Endometrium (tissue), 2 donors: ENCODE results near the gene C8G.

Experiments used
- FAIRE-seq: peaks from 2 replicates; lab custom pipeline; 2012; peaks lifted over from hg19 to GRCh38; lab: Jason Lieb, UNC
- donor health status: control.
- donor health status: control.

C8G gene

GRCh38 chr9:136941231-136942111, 3.6 kb upstream of the C8G start:
- no peak for FAIRE-seq

GRCh38 chr9:136942112-136942880, 2.7 kb upstream of the C8G start:
- no peak for FAIRE-seq

GRCh38 chr9:136942881-136943230, 2.2 kb upstream of the C8G start:
- FAIRE-seq = no peak

GRCh38 chr9:136943291-136944211, 1.5 kb upstream of the C8G start:
- no peak for FAIRE-seq

GRCh38 chr9:136944212-136944518, 878 bp upstream of the C8G start:
- no peak for FAIRE-seq

- no peak for FAIRE-seq
Measured at GRCh38 chr9:136945333-136946227, 537 bp downstream of the C8G start.

GRCh38 chr9:136946228-136947027, 1.4 kb downstream of the C8G start:
- no peak for FAIRE-seq

- FAIRE-seq = no peak
Measured at GRCh38 chr9:136947028-136947891, 2.2 kb downstream of the C8G start.

GRCh38 chr9:136947955-136948510, 3.0 kb downstream of the C8G start:
- no peak for FAIRE-seq

GRCh38 chr9:136949239-136949816, 4.3 kb downstream of the C8G start:
- no peak for FAIRE-seq

- no peak for FAIRE-seq
Measured at GRCh38 chr9:136949817-136950655, 5.0 kb downstream of the C8G start.

GRCh38 chr9:136950656-136951276, 5.7 kb downstream of the C8G start:
- FAIRE-seq = no peak

- FAIRE-seq = no peak
Measured at GRCh38 chr9:136951541-136952320, 6.7 kb downstream of the C8G start, which contains the start of gene LCN12. TSS of gene LCN12 (plus strand) at chr9:136952273. CDS start at chr9:136952328, 55 bp downstream.

- FAIRE-seq = no peak
Measured at GRCh38 chr9:136952321-136952850, 7.3 kb downstream of the C8G start.

- no peak for FAIRE-seq
Measured at GRCh38 chr9:136952876-136953770, 8.1 kb downstream of the C8G start.
